H9 (cell line): ENCODE measurements around the gene SPTAN1. TPM values are rescaled to one million over a fixed set of nuclear protein-coding genes. Genes with fewer than 3 reads are reported as not detected.

Source experiments
- DNase-seq: peaks from one replicate; pipeline ENCODE4 v3.0.0-alpha.2; 2017
- H2AFZ ChIP-seq: one replicate; pipeline ENCODE4 v1.6.1; 2013; ENCODE audit warnings: mild to moderate bottlenecking, low read length, control low read depth, moderate library complexity
- H2AK5ac ChIP-seq: 2 replicates; pipeline ENCODE4 v1.6.1; 2013; ENCODE audit warnings: low read length, control low read depth, mixed read lengths; ENCODE audit not compliant: insufficient read length
- H2BK120ac ChIP-seq: one replicate; pipeline ENCODE4 v1.6.1; 2013; ENCODE audit warnings: low read depth, mild to moderate bottlenecking, low read length, control low read depth, inconsistent platforms; ENCODE audit not compliant: poor library complexity, severe bottlenecking
- H2BK12ac ChIP-seq: 2 replicates; pipeline ENCODE4 v1.6.1; 2013; ENCODE audit warnings: low read length, control low read depth, mixed read lengths, low read depth; ENCODE audit not compliant: insufficient read length
- H2BK15ac ChIP-seq: 2 replicates; pipeline ENCODE4 v1.6.1; 2013; ENCODE audit warnings: low read depth, low read length, control low read depth
- H2BK20ac ChIP-seq: one replicate; pipeline ENCODE4 v1.6.1; 2013; ENCODE audit warnings: low read depth, mild to moderate bottlenecking, low read length, control low read depth, inconsistent platforms; ENCODE audit not compliant: poor library complexity, severe bottlenecking
- H2BK5ac ChIP-seq: 2 replicates; pipeline ENCODE4 v1.6.1; 2013; ENCODE audit warnings: low read length, control low read depth, mixed read lengths; ENCODE audit not compliant: insufficient read length
- H3K14ac ChIP-seq: 2 replicates; pipeline ENCODE4 v1.6.1; 2013; ENCODE audit warnings: low read length, control low read depth; ENCODE audit not compliant: insufficient read depth
- H3K18ac ChIP-seq: 2 replicates; pipeline ENCODE4 v1.6.1; 2013; ENCODE audit warnings: low read depth, mild to moderate bottlenecking, mixed read lengths, low read length, control low read depth; ENCODE audit not compliant: insufficient read length
- H3K23ac ChIP-seq: 2 replicates; pipeline ENCODE4 v1.6.1; 2013; ENCODE audit warnings: low read length, control low read depth, mixed read lengths, low read depth; ENCODE audit not compliant: insufficient read length
- H3K23me2 ChIP-seq: 2 replicates; pipeline ENCODE4 v1.6.1; 2013; ENCODE audit warnings: low read depth, mild to moderate bottlenecking, mixed read lengths, low read length, control low read depth; ENCODE audit not compliant: insufficient read length, poor library complexity, severe bottlenecking
- H3K27ac ChIP-seq: 2 replicates; pipeline ENCODE4 v1.5.1; 2013; ENCODE audit warnings: low read length, control low read depth, mixed read lengths, low read depth; ENCODE audit not compliant: insufficient read length
- H3K27me3 ChIP-seq: 2 replicates; pipeline ENCODE4 v1.6.1; 2013; ENCODE audit warnings: low read length, control low read depth, inconsistent platforms; ENCODE audit not compliant: insufficient read depth
- H3K4ac ChIP-seq: 2 replicates; pipeline ENCODE4 v1.6.1; 2013; ENCODE audit warnings: low read depth, mild to moderate bottlenecking, control low read depth, inconsistent platforms, low read length, moderate library complexity
- H3K4me1 ChIP-seq: 2 replicates; pipeline ENCODE4 v1.6.1; 2013; ENCODE audit warnings: low read length, control low read depth, inconsistent platforms; ENCODE audit not compliant: insufficient read depth
- H3K4me2 ChIP-seq: 2 replicates; pipeline ENCODE4 v1.6.1; 2013; ENCODE audit warnings: low read length, control low read depth, mixed read lengths; ENCODE audit not compliant: insufficient read length, insufficient read depth
- H3K56ac ChIP-seq: 2 replicates; pipeline ENCODE4 v1.6.1; 2013; ENCODE audit warnings: low read depth, mild to moderate bottlenecking, mixed read lengths, low read length, control low read depth; ENCODE audit not compliant: insufficient read length
- H3K79me1 ChIP-seq: 2 replicates; pipeline ENCODE4 v1.6.1; 2013; ENCODE audit warnings: low read depth, mild to moderate bottlenecking, moderate library complexity, low read length, control low read depth, inconsistent platforms; ENCODE audit not compliant: insufficient read depth, poor library complexity, severe bottlenecking
- H3K79me2 ChIP-seq: 2 replicates; pipeline ENCODE4 v1.6.1; 2013; ENCODE audit warnings: low read length, control low read depth, inconsistent platforms; ENCODE audit not compliant: insufficient read depth
- H3K9ac ChIP-seq: 2 replicates; pipeline ENCODE4 v1.6.1; 2013; ENCODE audit warnings: low read length, control low read depth, mixed read lengths; ENCODE audit not compliant: insufficient read length; ENCODE audit errors: extremely low read depth
- H3K9me3 ChIP-seq: one replicate; pipeline ENCODE4 v1.6.1; 2013; ENCODE audit warnings: low read depth, low read length, inconsistent platforms; ENCODE audit not compliant: control insufficient read depth
- H3T11ph ChIP-seq: one replicate; pipeline ENCODE4 v1.6.1; 2013; ENCODE audit warnings: mild to moderate bottlenecking, low read length, control low read depth, inconsistent platforms
- H4K20me1 ChIP-seq: one replicate; pipeline ENCODE4 v1.6.1; 2013; ENCODE audit not compliant: control insufficient read depth, insufficient read length, insufficient read depth
- H4K5ac ChIP-seq: 2 replicates; pipeline ENCODE4 v1.6.1; 2013; ENCODE audit warnings: low read depth, mild to moderate bottlenecking, mixed read lengths, low read length, control low read depth; ENCODE audit not compliant: insufficient read length
- H4K8ac ChIP-seq: replicated peaks from 2 replicates; pipeline ENCODE4 v1.6.1; 2013; ENCODE audit warnings: low read length, control low read depth, mixed read lengths, low read depth; ENCODE audit not compliant: insufficient read length
- H4K91ac ChIP-seq: 2 replicates; pipeline ENCODE4 v1.6.1; 2013; ENCODE audit warnings: low read depth, mild to moderate bottlenecking, moderate library complexity, mixed read lengths, low read length, control low read depth; ENCODE audit not compliant: insufficient read length
- H3K27ac Mint-ChIP-seq, 3 experiments: 2 replicates in 2 of 3; 3 replicates in 1 of 3; pipeline ENCODE4 v1.8.0; 2020 to 2021; ENCODE audit warnings: mixed read lengths in 3 of 3, mild to moderate bottlenecking in 1 of 3, moderate library complexity in 1 of 3
- H3K27me3 Mint-ChIP-seq: 2 replicates; pipeline ENCODE4 v1.8.0; 2021; ENCODE audit warnings: low read depth, mild to moderate bottlenecking, moderate library complexity, mixed read lengths
- H3K36me3 Mint-ChIP-seq, 3 experiments: 2 replicates in 2 of 3; 3 replicates in 1 of 3; pipeline ENCODE4 v1.8.0; 2020 to 2021; ENCODE audit warnings: low read depth in 3 of 3, mixed read lengths in 3 of 3; ENCODE audit not compliant: insufficient read depth in 1 of 3
- H3K4me1 Mint-ChIP-seq, 2 experiments: 2 replicates each; pipeline ENCODE4 v1.8.0; 2020; ENCODE audit warnings: mixed read lengths in 2 of 2
- H3K4me3 Mint-ChIP-seq, 2 experiments: 2 replicates in 1 of 2; 3 replicates in 1 of 2; pipeline ENCODE4 v1.8.0; 2020 to 2021; ENCODE audit warnings: mild to moderate bottlenecking in 2 of 2, mixed read lengths in 2 of 2, moderate library complexity in 1 of 2
- H3K9me3 Mint-ChIP-seq, 2 experiments: 2 replicates in 1 of 2; 3 replicates in 1 of 2; pipeline ENCODE4 v1.8.0; 2020; ENCODE audit warnings: mild to moderate bottlenecking in 2 of 2, mixed read lengths in 2 of 2, moderate library complexity in 1 of 2
- CTCF ChIP-seq: fragments of 200-600 bp; sonication (generic); conservative IDR thresholded peaks from 3 replicates; pipeline ENCODE4 v1.8.0; 2021; ENCODE audit warnings: antibody characterized with exemption, mild to moderate bottlenecking
- WGBS: extraction: QIAGEN DNeasy Blood & Tissue Kit; methylation state at CpG from one replicate; pipeline ENCODE4 v1.1.7; 2013; ENCODE audit warnings: missing lambda C conversion rate, low lambda C conversion rate, mixed read lengths; ENCODE audit not compliant: insufficient read length; ENCODE audit errors: extremely low coverage; 5-methylcytosine and 5-hydroxymethylcytosine counted together
- total RNA-seq: library from RNA; stranded (reverse); gene quantifications from 2 replicates; pipeline ENCODE4 v1.2.1, GENCODE V29; 2021

SPTAN1 gene
- total RNA-seq, 1 experiment from 2014 or later, result 213 TPM

GRCh38 chr9:128526720-128527119, 25.7 kb upstream of the SPTAN1 start:
- no peaks in the 10 kb centered on the region for H3K4me1 ChIP-seq

More at GRCh38 chr9:128526720-128527119, 25.7 kb upstream of the SPTAN1 start:
- Histone ChIP-seq H3T11ph (no peak overlapping the region), H3K9me3 (no peaks in the 10 kb centered on the region), H4K20me1 (no peaks in the 10 kb centered on the region), H3K4ac (no peak overlapping the region), H4K91ac (no peak overlapping the region), H2BK20ac (no peak overlapping the region), H2BK5ac (no peak overlapping the region), H3K23me2 (no peaks in the 10 kb centered on the region), H2BK12ac (no peak overlapping the region), H3K23ac (no peak overlapping the region), H2BK120ac (no peak overlapping the region), H3K14ac (no peak overlapping the region), H3K27me3 (no peaks in the 10 kb centered on the region), H3K18ac (no peak overlapping the region), H3K79me1 (no peaks in the 10 kb centered on the region), H2AFZ (no peak overlapping the region), H3K4me2 (no peak overlapping the region), H4K5ac (no peak overlapping the region), H3K27ac (no peak overlapping the region), H3K9ac (no peak overlapping the region), H4K8ac (no peak overlapping the region), H2AK5ac (no peak overlapping the region), H2BK15ac (no peak overlapping the region), H3K79me2 (no peaks in the 10 kb centered on the region), H3K56ac (no peak overlapping the region)
- Mint-ChIP-seq H3K4me1 (peaks cover 0 to 3% of the 10 kb centered on the region in 2 experiments; a peak in 2 of 4 replicates), H3K4me3 (no peak overlapping the region), H3K27me3 (no peaks in the 10 kb centered on the region), H3K27ac (no peak overlapping the region), H3K36me3 (peaks cover 8 to 43% (median 26%) of the 10 kb centered on the region in 3 experiments; a peak in 6 of 7 replicates), H3K9me3 (no peaks in the 10 kb centered on the region)
- DNase-seq, result no peak
- WGBS, result no CpG with 5 or more reads among the region's 2 CpGs
- no peak for TF ChIP-seq CTCF
